Gastroesophageal sphincter (tissue), 4 donors: ENCODE data around the gene ARHGAP42. TPM values are rescaled to one million over a fixed set of nuclear protein-coding genes. Genes with fewer than 3 reads are reported as not detected.

Experiments
- ATAC-seq: fragments of 150-250 bp; one replicate; pipeline ENCODE4 v1.9.1; 2016; ENCODE audit warnings: mild to moderate bottlenecking, moderate library complexity
- H3K27ac ChIP-seq, 4 donors: fragments of 200-600 bp; sonication (generic) in 3 of 4; 1 replicate in 3 of 4; 2 replicates in 1 of 4; pipeline ENCODE4 v1.5.1; 2016 to 2019
- H3K27me3 ChIP-seq: fragments of 200-600 bp; sonication (generic); one replicate; pipeline ENCODE4 v1.5.1; 2019
- H3K36me3 ChIP-seq, 2 donors: fragments of 200-600 bp; sonication (generic); one replicate each; pipeline ENCODE4 v1.5.1; 2019; ENCODE audit warnings: control low read depth in 1 of 2
- H3K4me1 ChIP-seq, 3 donors: fragments of 200-600 bp; sonication (generic); 1 replicate in 2 of 3; 2 replicates in 1 of 3; pipeline ENCODE4 v1.5.1; 2016 to 2019; ENCODE audit warnings: control low read depth in 2 of 3
- H3K4me3 ChIP-seq, 2 donors: fragments of 200-600 bp; sonication (generic); one replicate each; pipeline ENCODE4 v1.5.1; 2019; ENCODE audit warnings: mild to moderate bottlenecking in 1 of 2, moderate library complexity in 1 of 2
- H3K9me3 ChIP-seq, 3 donors: fragments of 200-600 bp; sonication (generic); one replicate each; pipeline ENCODE4 v1.5.1; 2017 to 2019; ENCODE audit warnings: control low read depth in 2 of 3
- EP300 ChIP-seq: sonication (generic); formaldehyde crosslinking; IDR thresholded peaks from one replicate; pipeline ENCODE4 v1.6.1; 2017; ENCODE audit warnings: antibody characterized with exemption, mild to moderate bottlenecking
- POLR2A ChIP-seq, 2 donors: fragments of 450-650 bp; IDR thresholded peaks; one replicate each; pipeline ENCODE4 v1.6.1; 2017; ENCODE audit warnings: antibody characterized with exemption in 2 of 2, mild to moderate bottlenecking in 2 of 2, moderate library complexity in 1 of 2
- POLR2AphosphoS5 ChIP-seq: sonication (generic); formaldehyde crosslinking; IDR thresholded peaks from one replicate; pipeline ENCODE4 v1.6.1; 2017; ENCODE audit warnings: antibody characterized with exemption
- WGBS, 2 donors: methylation state at CpG; one replicate each; pipeline ENCODE4 v1.1.5; 2018; ENCODE audit warnings: low coverage in 1 of 2; 5-methylcytosine and 5-hydroxymethylcytosine counted together
- total RNA-seq, 4 donors: library from RNA; depleted of rRNA; stranded (reverse); fragments of >200 nt; gene quantifications; one replicate each; pipeline ENCODE4 v1.1.0, GENCODE V29; 2016
- TF ChIP-seq, protein P1 (sequence below), 4 experiments: fragments of 200-600 bp in 2 of 4; fragments of 450-650 bp in 2 of 4; sonication (generic) in 1 of 4; IDR thresholded peaks; one replicate each; pipeline ENCODE4 v1.5.1; 2017 to 2019; ENCODE audit warnings: antibody characterized with exemption in 4 of 4, mild to moderate bottlenecking in 2 of 4, moderate library complexity in 2 of 4

ARHGAP42 gene
- total RNA-seq, 4 donors from 2014 or later, result 6.3 to 29.1 (median 9.9) TPM

DNA sequence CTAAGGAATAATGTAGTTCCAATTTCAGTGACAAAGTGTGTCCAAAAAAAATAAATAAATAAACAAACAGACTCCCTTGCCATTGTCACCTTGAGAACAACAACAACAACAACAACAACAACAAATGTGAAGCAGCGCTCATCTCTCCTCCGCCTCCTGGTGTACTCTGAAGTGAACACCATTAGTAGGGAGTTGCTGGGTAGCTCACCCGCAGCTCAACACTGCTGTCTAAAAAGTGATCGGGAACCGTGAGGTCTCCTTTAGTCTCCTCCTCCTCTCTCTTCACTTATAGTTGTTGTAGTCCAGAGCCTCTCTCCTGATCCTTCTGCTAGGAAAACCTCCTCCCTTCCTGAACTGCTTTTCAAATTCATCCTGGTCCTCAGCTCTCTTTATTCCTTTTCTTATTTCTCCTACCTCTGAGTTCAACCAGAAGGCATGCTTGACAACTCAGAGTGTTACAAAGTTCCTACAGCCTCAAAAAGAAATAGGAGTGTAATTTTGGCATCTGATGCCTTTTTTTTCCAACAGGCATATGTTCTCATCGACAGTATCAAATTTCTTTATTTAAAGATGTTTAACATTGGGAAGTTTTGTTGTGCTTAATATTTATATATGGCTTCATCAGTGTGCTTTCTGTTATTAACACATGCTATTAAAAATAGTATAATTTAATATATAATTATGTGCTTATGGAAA lies 227.5 kb downstream of the ARHGAP42 start:
- Histone ChIP-seq H3K27me3 (no peaks in the 10 kb centered on the region), H3K4me1 (peaks cover 0 to 8% (median 0%) of the 10 kb centered on the region in 3 donors), H3K9me3 (no peaks in the 10 kb centered on the region), H3K36me3 (no peaks in the 10 kb centered on the region), H3K4me3 (no peak overlapping the region), H3K27ac (no peak overlapping the region)
- TF ChIP-seq EP300 (no peak), POLR2A (IDR thresholded peaks at IDR 0.05) (no peak), POLR2AphosphoS5 (no peak)
- TF ChIP-seq, protein P1, sequence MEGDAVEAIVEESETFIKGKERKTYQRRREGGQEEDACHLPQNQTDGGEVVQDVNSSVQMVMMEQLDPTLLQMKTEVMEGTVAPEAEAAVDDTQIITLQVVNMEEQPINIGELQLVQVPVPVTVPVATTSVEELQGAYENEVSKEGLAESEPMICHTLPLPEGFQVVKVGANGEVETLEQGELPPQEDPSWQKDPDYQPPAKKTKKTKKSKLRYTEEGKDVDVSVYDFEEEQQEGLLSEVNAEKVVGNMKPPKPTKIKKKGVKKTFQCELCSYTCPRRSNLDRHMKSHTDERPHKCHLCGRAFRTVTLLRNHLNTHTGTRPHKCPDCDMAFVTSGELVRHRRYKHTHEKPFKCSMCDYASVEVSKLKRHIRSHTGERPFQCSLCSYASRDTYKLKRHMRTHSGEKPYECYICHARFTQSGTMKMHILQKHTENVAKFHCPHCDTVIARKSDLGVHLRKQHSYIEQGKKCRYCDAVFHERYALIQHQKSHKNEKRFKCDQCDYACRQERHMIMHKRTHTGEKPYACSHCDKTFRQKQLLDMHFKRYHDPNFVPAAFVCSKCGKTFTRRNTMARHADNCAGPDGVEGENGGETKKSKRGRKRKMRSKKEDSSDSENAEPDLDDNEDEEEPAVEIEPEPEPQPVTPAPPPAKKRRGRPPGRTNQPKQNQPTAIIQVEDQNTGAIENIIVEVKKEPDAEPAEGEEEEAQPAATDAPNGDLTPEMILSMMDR (IDR thresholded peaks at IDR 0.05), result no peak
- ATAC-seq, result no peak
- WGBS, 2 donors, result 81 to 84% methylated on average over 4 to 6 of the region's 6 CpGs

DNA sequence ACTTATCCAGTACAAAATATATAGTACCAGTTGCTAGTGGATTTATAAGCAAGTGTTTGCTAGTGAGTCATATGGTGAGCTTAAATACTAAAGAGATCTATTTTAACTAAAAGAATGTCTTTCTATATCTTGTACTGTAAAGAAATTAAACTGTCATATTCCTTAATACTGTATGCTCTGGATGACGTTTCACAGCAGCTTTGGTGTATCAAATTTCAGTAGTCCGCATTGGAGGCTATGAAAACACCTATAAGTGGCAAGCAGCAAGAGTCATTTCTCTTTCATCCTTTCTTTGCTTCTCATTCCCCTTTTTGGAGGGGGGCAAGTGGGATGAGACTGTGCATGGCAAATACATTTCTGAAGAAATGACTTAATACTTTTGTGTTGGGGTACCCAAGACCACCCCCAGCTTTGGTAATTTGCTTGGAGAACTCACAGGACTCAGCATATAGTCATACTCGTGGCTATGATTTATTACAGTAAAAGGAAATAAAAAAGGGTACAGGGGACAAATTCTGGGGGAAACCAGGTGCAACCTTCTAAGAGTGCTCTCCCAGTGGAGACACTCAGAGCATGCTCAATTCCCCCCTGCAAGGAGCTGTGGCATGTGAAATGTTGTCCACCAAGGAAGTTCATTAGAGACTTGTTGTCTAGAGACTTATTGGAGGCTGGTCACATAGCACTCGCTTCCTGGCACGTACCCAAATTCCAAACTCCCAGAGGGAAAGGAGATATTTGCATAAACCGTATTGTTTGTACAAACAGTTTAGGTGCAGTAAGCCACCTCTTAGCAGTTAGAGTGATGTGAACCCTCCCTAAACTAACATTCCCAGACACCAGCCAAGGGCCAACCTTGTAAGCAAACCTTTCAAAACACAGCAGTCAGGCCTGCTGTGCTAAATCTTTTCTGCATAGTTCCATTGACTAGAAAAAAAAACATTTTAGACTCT lies 231.7 kb downstream of the ARHGAP42 start:
- 42 to 52% methylated on average over 5 to 6 of the region's 6 CpGs for WGBS, 2 donors
- Histone ChIP-seq H3K9me3 (no peaks in the 10 kb centered on the region), H3K27ac (no peak overlapping the region), H3K4me1 (peaks cover 0 to 8% (median 0%) of the 10 kb centered on the region in 3 donors), H3K36me3 (no peaks in the 10 kb centered on the region), H3K27me3 (no peaks in the 10 kb centered on the region), H3K4me3 (no peak overlapping the region)
- no peak for ATAC-seq
- no peak for TF ChIP-seq EP300
- no peak for TF ChIP-seq POLR2AphosphoS5
- TF ChIP-seq, protein P1 (IDR thresholded peaks at IDR 0.05), result no peak
- TF ChIP-seq POLR2A (IDR thresholded peaks at IDR 0.05), result no peak

DNA sequence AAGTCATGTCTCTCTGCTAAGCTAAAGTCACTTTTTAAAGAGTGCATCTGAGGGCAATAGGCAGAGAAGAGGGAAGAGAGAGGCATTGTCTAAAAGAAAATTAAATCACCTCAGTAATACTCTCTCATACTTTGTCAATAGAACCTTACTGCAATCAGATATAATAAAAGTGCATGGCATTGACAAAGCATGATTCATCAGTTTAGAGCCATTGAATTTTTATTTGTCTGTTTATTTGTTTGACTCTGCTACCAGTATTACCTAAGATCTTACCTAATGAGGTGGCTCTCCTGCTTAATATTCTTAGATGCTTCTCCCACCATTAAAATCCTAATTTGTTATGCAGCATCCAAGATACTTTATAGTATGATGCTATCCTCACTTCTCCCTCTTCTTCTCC lies 233.5 kb downstream of the ARHGAP42 start:
- Histone ChIP-seq H3K27ac (no peak overlapping the region), H3K27me3 (no peaks in the 10 kb centered on the region), H3K4me3 (no peak overlapping the region), H3K4me1 (peaks cover 0 to 8% (median 0%) of the 10 kb centered on the region in 3 donors), H3K9me3 (no peaks in the 10 kb centered on the region), H3K36me3 (no peaks in the 10 kb centered on the region)
- TF ChIP-seq POLR2AphosphoS5, result no peak
- TF ChIP-seq EP300, result no peak
- TF ChIP-seq POLR2A (IDR thresholded peaks at IDR 0.05), result no peak
- TF ChIP-seq, protein P1 (IDR thresholded peaks at IDR 0.05), result no peak
- ATAC-seq, result no peak

DNA sequence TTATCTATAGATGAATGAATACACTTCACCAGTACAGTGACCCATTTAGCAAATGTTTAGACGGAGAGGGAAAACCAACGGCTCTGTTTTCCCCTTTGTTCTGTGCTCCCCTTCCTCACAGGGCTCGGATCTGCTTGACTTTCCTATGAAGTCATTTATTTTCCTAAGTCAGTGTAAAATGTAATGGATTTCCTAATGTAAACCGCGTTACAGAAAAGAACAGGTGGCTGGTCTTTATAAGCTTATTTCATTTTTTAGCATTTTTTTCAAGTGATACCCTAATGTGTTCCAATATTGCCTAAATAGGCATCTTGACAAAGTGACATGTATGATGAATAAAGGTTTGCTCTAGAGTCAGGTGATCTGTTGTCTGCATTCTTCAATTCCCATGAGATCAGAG lies 235.0 kb downstream of the ARHGAP42 start:
- Histone ChIP-seq H3K9me3 (no peaks in the 10 kb centered on the region), H3K27ac (no peak overlapping the region), H3K27me3 (no peaks in the 10 kb centered on the region), H3K36me3 (no peaks in the 10 kb centered on the region), H3K4me1 (peaks cover 0 to 8% (median 0%) of the 10 kb centered on the region in 3 donors), H3K4me3 (no peak overlapping the region)
- WGBS, 2 donors, result 62 to 74% methylated on average over 5 of the region's 5 CpGs
- no peak for ATAC-seq
- TF ChIP-seq EP300 (no peak), POLR2A (IDR thresholded peaks at IDR 0.05) (no peak), POLR2AphosphoS5 (no peak)
- TF ChIP-seq, protein P1 (IDR thresholded peaks at IDR 0.05), result no peak
